IMR-90 (cell line): ENCODE results near the gene FADD. TPM values are rescaled to one million over a fixed set of nuclear protein-coding genes. Genes with fewer than 3 reads are reported as not detected.

Experiments
- ATAC-seq: fragments of 200-7000 bp; cut with Tn5 transposase; 2 replicates; pipeline ENCODE4 v1.9.1; 2020; ENCODE audit warnings: low read depth, mild to moderate bottlenecking, moderate library complexity
- BruUV-seq: library from RNA; stranded (reverse); fragments of 400-500 nt; replicated peaks from 2 replicates; lab custom pipeline; 2021; lab: Mats Ljungman, UMichigan
- CTCF ChIA-PET: fragments of 300-600 bp; formaldehyde crosslinking; extraction: SDS; loops from one replicate; lab custom pipeline; 2021; ENCODE audit warnings: antibody characterized with exemption; lab: Yijun Ruan, JAX
- POLR2A ChIA-PET: fragments of 300-600 bp; sonication (Branson Sonifier 250); formaldehyde crosslinking; loops from one replicate; lab custom pipeline; 2022; ENCODE audit warnings: antibody characterized with exemption; ENCODE audit not compliant: unreplicated experiment; lab: Charles Lee
- DNase-seq: peaks from one replicate; pipeline ENCODE4 v3.0.0; 2013
- H2AFZ ChIP-seq: replicated peaks from 2 replicates; pipeline ENCODE3; 2013; ENCODE audit warnings: low read length, mild to moderate bottlenecking; ENCODE audit not compliant: poor library complexity
- H2AK5ac ChIP-seq: 2 replicates; pipeline ENCODE4 v1.6.1; 2013; ENCODE audit warnings: low read depth, low read length, inconsistent platforms
- H2AK9ac ChIP-seq: replicated peaks from 2 replicates; pipeline ENCODE3; 2013; ENCODE audit warnings: mild to moderate bottlenecking, low read depth, low read length, moderate library complexity; ENCODE audit not compliant: poor library complexity
- H2BK120ac ChIP-seq: 2 replicates; pipeline ENCODE4 v1.6.1; 2013; ENCODE audit warnings: low read depth, low read length, inconsistent platforms
- H2BK15ac ChIP-seq: 3 replicates; pipeline ENCODE4 v1.6.1; 2013; ENCODE audit warnings: low read depth, low read length, inconsistent platforms
- H2BK20ac ChIP-seq: 2 replicates; pipeline ENCODE4 v1.6.1; 2013; ENCODE audit warnings: low read depth, mild to moderate bottlenecking, inconsistent platforms, low read length, moderate library complexity
- H2BK5ac ChIP-seq: 2 replicates; pipeline ENCODE4 v1.6.1; 2013; ENCODE audit warnings: mild to moderate bottlenecking, low read depth, low read length, inconsistent platforms; ENCODE audit not compliant: poor library complexity, severe bottlenecking
- H3K14ac ChIP-seq: replicated peaks from 2 replicates; pipeline ENCODE4 v1.6.1; 2013; ENCODE audit warnings: low read depth, low read length, inconsistent platforms
- H3K18ac ChIP-seq: 2 replicates; pipeline ENCODE4 v1.6.1; 2013; ENCODE audit warnings: low read depth, low read length, control low read depth
- H3K23ac ChIP-seq: 2 replicates; pipeline ENCODE4 v1.6.1; 2013; ENCODE audit warnings: low read depth, low read length, inconsistent platforms
- H3K27ac ChIP-seq: 2 replicates; pipeline ENCODE4 v1.5.1; 2013; ENCODE audit warnings: mild to moderate bottlenecking, control low read depth, low read length; ENCODE audit not compliant: insufficient read depth
- H3K27me3 ChIP-seq: 2 replicates; pipeline ENCODE4 v1.6.1; 2013; ENCODE audit warnings: low read length; ENCODE audit not compliant: control insufficient read depth, insufficient read depth
- H3K36me3 ChIP-seq: 2 replicates; pipeline ENCODE4 v1.6.1; 2013; ENCODE audit warnings: low read length, mixed read lengths; ENCODE audit not compliant: control insufficient read depth, insufficient read depth
- H3K4ac ChIP-seq: 2 replicates; pipeline ENCODE4 v1.6.1; 2013; ENCODE audit warnings: low read depth, low read length, inconsistent platforms
- H3K4me1 ChIP-seq: 2 replicates; pipeline ENCODE4 v1.6.1; 2013; ENCODE audit warnings: low read length, mixed read lengths; ENCODE audit not compliant: control insufficient read depth, insufficient read depth
- H3K4me2 ChIP-seq: 2 replicates; pipeline ENCODE4 v1.6.1; 2013; ENCODE audit warnings: low read depth, mild to moderate bottlenecking, control low read depth, low read length, moderate library complexity
- H3K4me3 ChIP-seq: 2 replicates; pipeline ENCODE4 v1.5.1; 2013; ENCODE audit warnings: low read depth, mild to moderate bottlenecking, control low read depth, low read length, moderate library complexity; ENCODE audit not compliant: insufficient read depth
- H3K56ac ChIP-seq: 2 replicates; pipeline ENCODE4 v1.6.1; 2013; ENCODE audit warnings: low read length, inconsistent platforms; ENCODE audit not compliant: insufficient read depth; ENCODE audit errors: extremely low read depth
- H3K79me1 ChIP-seq, 2 experiments: 2 replicates each; pipeline ENCODE4 v1.6.1; 2013; ENCODE audit warnings: low read length in 2 of 2, inconsistent platforms in 1 of 2, low read depth in 1 of 2
- H3K9ac ChIP-seq: 2 replicates; pipeline ENCODE4 v1.6.1; 2013; ENCODE audit warnings: low read depth, low read length, control low read depth
- H3K9me1 ChIP-seq: 2 replicates; pipeline ENCODE4 v1.6.1; 2013; ENCODE audit warnings: low read length, inconsistent platforms; ENCODE audit not compliant: insufficient read depth
- H3K9me3 ChIP-seq: 2 replicates; pipeline ENCODE4 v1.6.1; 2013; ENCODE audit warnings: low read length; ENCODE audit not compliant: control insufficient read depth, insufficient read depth
- H4K20me1 ChIP-seq: 2 replicates; pipeline ENCODE4 v1.6.1; 2013; ENCODE audit warnings: low read length, inconsistent platforms; ENCODE audit not compliant: insufficient read depth
- H4K5ac ChIP-seq: 2 replicates; pipeline ENCODE4 v1.6.1; 2013; ENCODE audit warnings: mild to moderate bottlenecking, low read depth, low read length, control low read depth
- H4K8ac ChIP-seq, 2 experiments: 2 replicates each; pipeline ENCODE4 v1.6.1; 2013; ENCODE audit warnings: low read depth in 2 of 2, low read length in 2 of 2, control low read depth in 1 of 2, inconsistent platforms in 1 of 2
- H4K91ac ChIP-seq: 2 replicates; pipeline ENCODE4 v1.6.1; 2013; ENCODE audit warnings: low read depth, low read length, inconsistent platforms; ENCODE audit not compliant: insufficient read depth
- CEBPB ChIP-seq: IDR thresholded peaks from 2 replicates; pipeline ENCODE4 v1.6.1; 2012; ENCODE audit warnings: low read depth, low read length, improper control_type of control experiment
- MAZ ChIP-seq: IDR thresholded peaks from 2 replicates; pipeline ENCODE4 v1.6.1; 2012; ENCODE audit warnings: low read depth, mild to moderate bottlenecking, low read length, improper control_type of control experiment, moderate library complexity, borderline replicate concordance
- POLR2A ChIP-seq: IDR thresholded peaks from 2 replicates; pipeline ENCODE4 v1.6.1; 2012; ENCODE audit warnings: mild to moderate bottlenecking, low read depth, low read length
- WGBS, 2 experiments: methylation state at CpG; one replicate each; pipeline versions ENCODE4 v1.1.5 to v1.1.7; 2013; ENCODE audit warnings: missing lambda C conversion rate in 2 of 2; ENCODE audit not compliant: insufficient read length in 1 of 2; ENCODE audit errors: extremely low coverage in 2 of 2; 5-methylcytosine and 5-hydroxymethylcytosine counted together
- dilution Hi-C: fragments of 300-500 bp; cut with HindIII; formaldehyde crosslinking; loops from one replicate; pipeline ENCODE4 v1.14.3; 2018; ENCODE audit warnings: low sequenced_read_pairs; ENCODE audit not compliant: unreplicated experiment
- in situ Hi-C: fragments of 300-500 bp; cut with MboI; formaldehyde crosslinking; loops from 3 replicates; pipeline ENCODE4 v1.14.3; 2019; ENCODE audit warnings: low sequenced_read_pairs, inconsistent platforms, mixed read lengths
- intact Hi-C: fragments of 100-400 bp; cut with micrococcal nuclease; formaldehyde crosslinking; loops from 2 replicates; pipeline ENCODE4 v1.10.0; 2022
- polyA plus RNA-seq, 3 experiments: library from polyadenylated mRNA; depleted of rRNA; stranded (reverse); fragments of >200 nt; gene quantifications; 2 replicates each; pipeline ENCODE4 v1.2.3, GENCODE V29; 2012; ENCODE audit warnings: low replicate concordance in 1 of 3
- total RNA-seq: library from RNA; depleted of rRNA; stranded (reverse); fragments of >200 nt; gene quantifications from 2 replicates; pipeline ENCODE4 v1.2.3, GENCODE V29; 2012

FADD gene
- total and polyA plus RNA-seq, 2 of the 4 experiments (the other 2 are of a cell fraction): 38.1 to 44.4 TPM

GRCh38 chr11:70201882-70202861 is 924 bp upstream of the FADD start:
- H3K9ac ChIP-seq: peak overlapping the region; percentile 59; the same call in 1 of the 2 replicates
- H3K9me1 ChIP-seq: peaks cover 19% of the 10 kb centered on the region
- intact Hi-C loops (loop anchor here (2.0 to 10.0 kb wide), 4 partner anchors 69 to 215 kb away; partner anchors contain the start of genes CTTN and PPFIA1), in situ Hi-C loops (no loop called here), dilution Hi-C loops (no loop called here)
- H4K8ac ChIP-seq: peak overlapping the region; percentile 92 to 99
- H2AK5ac ChIP-seq: 0 out of 2 replicates have a peak overlapping the region, but pooled peaks have one; percentile 36
- no TSS peak for BruUV-seq
- H3K9me3 ChIP-seq: no peaks in the 10 kb centered on the region
- H2BK15ac ChIP-seq: no peak overlapping the region
- peaks cover 15 to 39% of the 10 kb centered on the region in 2 experiments; a peak in 3 of 4 replicates for H3K79me1 ChIP-seq
- ChIA-PET POLR2A (no interaction called here), CTCF (no interaction called here)
- TF ChIP-seq MAZ (no peak), POLR2A (no peak), CEBPB (peak; percentile 70)
- peak overlapping the region; percentile 81 for H3K4ac ChIP-seq
- H2AFZ ChIP-seq: peak overlapping the region; percentile 99
- H3K23ac ChIP-seq: peak overlapping the region; percentile 39; the same call in 1 of the 2 replicates
- H3K4me1 ChIP-seq: peaks cover 3% of the 10 kb centered on the region; the same call in 1 of the 2 replicates
- 0 out of 2 replicates have a peak overlapping the region, but pooled peaks have one; percentile 7 for H2BK120ac ChIP-seq
- ATAC-seq (no peak), DNase-seq (no peak)
- H3K18ac ChIP-seq: no peak overlapping the region; the same call in 1 of the 2 replicates
- H3K14ac ChIP-seq: peak overlapping the region; percentile 91
- peaks cover 33% of the 10 kb centered on the region for H4K20me1 ChIP-seq
- H3K4me3 ChIP-seq: peak overlapping the region; percentile 66
- no peak overlapping the region for H2BK20ac ChIP-seq
- 69% methylated on average over 12 of the region's 29 CpGs; no CpG with 5 or more reads in 1 of the 2 experiments for whole genome bisulfite sequencing, 2 experiments
- peak overlapping the region; percentile 98 for H4K5ac ChIP-seq
- H3K27ac ChIP-seq: no peak overlapping the region
- H3K56ac ChIP-seq: peak overlapping the region; percentile 18; the same call in 1 of the 2 replicates
- peak overlapping the region; percentile 81 for H2BK5ac ChIP-seq
- no peaks in the 10 kb centered on the region for H3K27me3 ChIP-seq
- H3K4me2 ChIP-seq: peak overlapping the region; percentile 89
- H3K36me3 ChIP-seq: peaks cover 20% of the 10 kb centered on the region
- H4K91ac ChIP-seq: peak overlapping the region; percentile 95
- H2AK9ac ChIP-seq: peak overlapping the region; percentile 93
